Heart right ventricle (tissue), 16 donors: ENCODE results near the gene HS6ST3. TPM values are rescaled to one million over a fixed set of nuclear protein-coding genes. Genes with fewer than 3 reads are reported as not detected.

Source experiments
- ATAC-seq, 8 donors: fragments of 200-7000 bp; cut with Tn5 transposase; one replicate each; pipeline ENCODE4 v1.9.1; 2020; ENCODE audit warnings: mild to moderate bottlenecking in 8 of 8, moderate library complexity in 8 of 8, moderate number of reproducible peaks in 1 of 8
- DNase-seq, 2 donors: peaks; one replicate each; pipeline ENCODE4 v3.0.0-alpha.2; 2020
- H3K27ac ChIP-seq, 10 donors: fragments of 200-600 bp; sonication (generic) in 2 of 10; one replicate each; pipeline versions ENCODE4 v1.5.0 to v1.8.0; 2020 to 2022; ENCODE audit warnings: mild to moderate bottlenecking in 3 of 10
- H3K27me3 ChIP-seq, 7 donors: fragments of 200-600 bp; one replicate each; pipeline ENCODE4 v1.8.0; 2021 to 2022; ENCODE audit warnings: mild to moderate bottlenecking in 2 of 7
- H3K36me3 ChIP-seq, 9 donors: fragments of 200-600 bp; sonication (generic) in 1 of 9; one replicate each; pipeline versions ENCODE4 v1.5.0 to v1.8.0; 2020 to 2022; ENCODE audit warnings: mild to moderate bottlenecking in 2 of 9
- H3K4me1 ChIP-seq, 9 donors: fragments of 200-600 bp; sonication (generic) in 1 of 9; one replicate each; pipeline versions ENCODE4 v1.5.0 to v1.8.0; 2020 to 2022; ENCODE audit warnings: mild to moderate bottlenecking in 4 of 9
- H3K4me3 ChIP-seq, 10 donors: fragments of 200-600 bp; sonication (generic) in 2 of 10; one replicate each; pipeline versions ENCODE4 v1.5.0 to v1.8.0; 2020 to 2022; ENCODE audit warnings: mild to moderate bottlenecking in 7 of 10, moderate library complexity in 2 of 10
- H3K9me3 ChIP-seq, 11 donors: fragments of 200-600 bp in 10 of 11; sonication (generic) in 2 of 11; one replicate each; pipeline versions ENCODE4 v1.5.0 to v1.8.0; 2013 to 2022; ENCODE audit warnings: mild to moderate bottlenecking in 2 of 11, control low read depth in 1 of 11, moderate library complexity in 1 of 11
- CTCF ChIP-seq, 9 donors: fragments of 200-600 bp; sonication (generic) in 2 of 9; IDR thresholded peaks; one replicate each; pipeline versions ENCODE4 v1.5.0 to v1.8.0; 2021 to 2022; ENCODE audit warnings: antibody characterized with exemption in 9 of 9, mild to moderate bottlenecking in 5 of 9, moderate library complexity in 1 of 9
- WGBS, 2 donors: extraction: QIAGEN DNeasy Blood & Tissue Kit; methylation state at CpG; one replicate each; pipeline ENCODE4 v1.1.7; 2013; ENCODE audit warnings: inconsistent platforms in 1 of 2; 5-methylcytosine and 5-hydroxymethylcytosine counted together
- intact Hi-C, 10 donors: fragments of 100-400 bp; cut with DNase I; formaldehyde crosslinking; loops; one replicate each; pipeline versions ENCODE4 v1.11.1 to v1.14.2; 2022
- polyA plus RNA-seq, 2 donors: library from polyadenylated mRNA; stranded (reverse); fragments of 200-250 nt; gene quantifications; one replicate each; pipeline ENCODE4 v1.2.3, GENCODE V29; 2013
- total RNA-seq, 10 donors: library from RNA; stranded (reverse); fragmentation: NEBNext Ultra II Directional in 3 of 10; extraction: Animal tissue kit (Norgen Biotek cat#: 25700) in 3 of 10; gene quantifications; one replicate each; pipeline versions ENCODE4 v1.2.1 to v1.2.4, GENCODE V29; 2021 to 2023
- donor health status: Arrhythmogenic right ventricular cardiomyopathy.
- donor health status: ischemic (EF 13 %, LVEDD 7.1; RV severe dilation, severe dysfunction).
- donor health status: healthy with polysubstance abuse.
- donor health status: DM: no; HTN: yes; CAD: no.
- donor health status: DM: no; HTN: no; CAD: no.
- donor health status: ischemic (EF 25% LVEDD 6.9; RV normal size, moderate dysfunction).
- donor health status: ischemic (EF 25% LVEDD 5.7; RV mildly dilated, moderate dysfunction).
- donor health status: healthy.
- donor health status: DM: yes; HTN: yes; CAD: no.
- donor health status: Ischemic cardiomyopathy.
- donor health status: ischemic (EF 35%, LVEDD 5.7; RV mildly dilated, moderate dysfunction).
- donor health status: nonischemic (EF 11% LVEDD 7.7; RV severe dilation, severe dysfunction).
- donor health status: DM: yes; HTN: yes; CAD: no.
- donor health status: PGD.
- donor health status: ischemic (EF 29% LVEDD 5.4; RV normal size, mild dysfunction).
- donor health status: nonischemic (EF 23%, LVEDD 6.1; RV moderate dilation, normal function).

HS6ST3 gene
- total and polyA plus RNA-seq, 12 donors = 0.01 to 7.6 (median 1.2) TPM

GRCh38 chr13:96751089-96751488 is 661.2 kb downstream of the HS6ST3 start:
- 100% methylated on average over 1 of the region's 1 CpG for WGBS, 2 donors
- no peaks in the 10 kb centered on the region for H3K36me3 ChIP-seq
- ATAC-seq (no peak), DNase-seq (no peak)
- H3K4me1 ChIP-seq = no peaks in the 10 kb centered on the region
- TF ChIP-seq CTCF (IDR thresholded peaks at IDR 0.05) = no peak
- no peaks in the 10 kb centered on the region for H3K27me3 ChIP-seq
- H3K9me3 ChIP-seq = peaks cover 0 to 9% (median 0%) of the 10 kb centered on the region in 11 donors
- no peak overlapping the region for H3K27ac ChIP-seq
- no peak overlapping the region for H3K4me3 ChIP-seq
- intact Hi-C loops = no loop called here

DNA sequence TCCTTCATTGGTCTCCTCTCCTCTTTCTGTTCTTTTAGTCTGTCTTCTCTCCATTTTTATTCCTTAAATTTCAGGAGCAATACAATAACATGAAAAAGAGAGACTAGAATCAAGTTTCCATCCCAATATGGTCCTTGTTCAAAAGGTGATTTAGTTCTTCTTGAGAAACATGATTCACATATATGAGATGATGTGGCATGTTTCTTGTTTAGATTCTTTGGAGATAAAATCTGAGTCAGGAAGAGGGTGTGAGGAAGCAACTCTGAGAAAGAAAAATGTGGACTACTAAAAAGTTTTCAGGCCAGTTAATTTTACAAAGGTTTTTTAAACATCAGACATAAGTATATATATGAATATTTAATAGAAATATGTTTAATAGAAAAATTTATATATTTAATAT is 673.0 kb downstream of the HS6ST3 start:
- no peak overlapping the region for H3K4me3 ChIP-seq
- no peak for TF ChIP-seq CTCF (IDR thresholded peaks at IDR 0.05)
- H3K27ac ChIP-seq = no peak overlapping the region
- no peaks in the 10 kb centered on the region for H3K9me3 ChIP-seq
- ATAC-seq (no peak), DNase-seq (no peak)
- H3K27me3 ChIP-seq = no peaks in the 10 kb centered on the region
- no peaks in the 10 kb centered on the region for H3K36me3 ChIP-seq
- no peaks in the 10 kb centered on the region for H3K4me1 ChIP-seq
- intact Hi-C loops = no loop called here

DNA sequence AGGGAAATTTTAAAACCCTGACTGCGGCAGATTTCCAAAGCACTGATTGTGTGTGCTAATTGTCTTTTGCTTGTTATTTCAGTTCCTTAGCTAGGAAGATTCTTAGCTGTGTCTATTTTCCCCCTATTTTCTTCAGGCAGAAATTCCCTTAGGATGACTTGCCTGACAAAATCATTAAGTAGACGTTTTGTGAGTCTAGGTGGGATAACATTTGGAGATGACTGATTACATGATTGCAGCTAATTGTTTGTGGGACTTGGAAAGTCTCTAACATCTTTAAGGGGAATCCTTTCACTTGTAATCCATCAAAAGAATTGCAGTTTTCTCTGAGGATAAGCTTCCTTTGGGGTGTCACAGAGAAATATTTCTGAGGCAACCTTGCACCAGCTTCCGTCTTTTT is 676.4 kb downstream of the HS6ST3 start:
- ATAC-seq (no peak), DNase-seq (no peak)
- intact Hi-C loops = no loop called here
- Histone ChIP-seq H3K27ac (no peak overlapping the region), H3K36me3 (no peaks in the 10 kb centered on the region), H3K27me3 (no peaks in the 10 kb centered on the region), H3K4me1 (peaks cover 0 to 4% (median 0%) of the 10 kb centered on the region in 9 donors), H3K9me3 (no peaks in the 10 kb centered on the region), H3K4me3 (no peak overlapping the region)
- TF ChIP-seq CTCF (IDR thresholded peaks at IDR 0.05) = no peak
- WGBS, 2 donors = 71% methylated on average over 3 of the region's 3 CpGs

DNA sequence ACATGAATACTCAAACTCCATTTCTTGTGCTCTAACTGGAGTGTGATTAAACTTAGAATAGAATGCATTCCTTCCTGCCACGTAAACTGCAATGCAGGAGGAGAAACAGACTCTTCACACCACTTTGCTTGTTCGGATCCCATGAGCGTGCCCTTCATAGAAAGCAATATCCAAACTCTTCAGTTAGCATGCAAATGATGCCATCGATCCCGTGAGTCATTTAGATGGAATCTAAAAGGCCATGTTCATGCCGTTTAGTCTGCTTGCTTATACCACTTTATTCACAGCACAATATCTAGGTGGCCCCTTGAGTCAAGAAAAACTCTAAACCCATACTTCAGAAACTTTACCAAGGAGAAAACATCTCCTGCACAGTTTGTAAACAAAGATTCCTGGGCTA is 678.6 kb downstream of the HS6ST3 start:
- ATAC-seq = no peak
- intact Hi-C loops = no loop called here
- 79 to 83% methylated on average over 6 of the region's 6 CpGs for WGBS, 2 donors

More for the DNA sequence above, 678.6 kb downstream of the HS6ST3 start:
- Histone ChIP-seq H3K36me3 (no peaks in the 10 kb centered on the region), H3K4me1 (peaks cover 0 to 9% (median 0%) of the 10 kb centered on the region in 9 donors), H3K27ac (no peak overlapping the region), H3K27me3 (no peaks in the 10 kb centered on the region), H3K4me3 (no peak overlapping the region), H3K9me3 (no peaks in the 10 kb centered on the region)
- no peak for DNase-seq
- TF ChIP-seq CTCF (IDR thresholded peaks at IDR 0.05) = no peak
